ENCODE data around the gene BLVRB. TPM values are rescaled to one million over a fixed set of nuclear protein-coding genes. Genes with fewer than 3 reads are reported as not detected.

Gene BLVRB
- total and polyA plus RNA-seq, 2 experiments from 2014 or later, result 43.7 to 53.7 TPM

- Histone ChIP-seq H2AFZ (no peak overlapping the region), H3F3A (replicated peaks; ENCODE audit: low read depth) (no peaks in the 10 kb centered on the region), H3K4me3 (no peak overlapping the region), H3K36me3 (ENCODE audit: insufficient read depth) (no peaks in the 10 kb centered on the region), H3K27me3 (ENCODE audit: insufficient read depth) (0 out of 2 replicates have a peak, but pooled peaks cover 2% of the 10 kb centered on the region), H3K79me2 (replicated peaks; ENCODE audit: insufficient read depth) (no peaks in the 10 kb centered on the region), H4K20me1 (replicated peaks; ENCODE audit: insufficient read depth) (no peaks in the 10 kb centered on the region), H3K27ac (ENCODE audit: low read depth) (no peak overlapping the region), H3K9me2 (ENCODE audit: insufficient read depth) (0 out of 2 replicates have a peak, but pooled peaks cover 11% of the 10 kb centered on the region), H3K4me1 (ENCODE audit: insufficient read depth) (no peaks in the 10 kb centered on the region; the same call in 1 of the 2 replicates), H3K4me2 (no peak overlapping the region)
- no peak for TF ChIP-seq EZH2phosphoT487 (IDR thresholded peaks at IDR 0.05; ENCODE audit: unreplicated experiment)
- no peak for TF ChIP-seq ZNF114 (CRISPR knock-in tag; IDR thresholded peaks at IDR 0.05)
- no peak for TF ChIP-seq JUNB (IDR thresholded peaks at IDR 0.05; ENCODE audit: unreplicated experiment)
- TF ChIP-seq NANOG (IDR thresholded peaks at IDR 0.05; ENCODE audit: borderline replicate concordance), result no peak
- TF ChIP-seq CTCF (conservative IDR thresholded peaks at IDR 0.05; ENCODE audit: low read depth in 2 of 2), result no peak
- TF ChIP-seq ZNF331 (CRISPR knock-in tag; IDR thresholded peaks at IDR 0.05; ENCODE audit: low read depth), result no peak
- no peak for TF ChIP-seq CREB1 (CRISPR knock-in tag; IDR thresholded peaks at IDR 0.05; ENCODE audit: low read depth)
- no peak for TF ChIP-seq ZNF462 (CRISPR knock-in tag; IDR thresholded peaks at IDR 0.05)
- no peak for TF ChIP-seq ETS1 (IDR thresholded peaks at IDR 0.05)
- TF ChIP-seq POLR2AphosphoS5 (IDR thresholded peaks at IDR 0.05; ENCODE audit: low read depth), result no peak
- no peak for TF ChIP-seq REST (IDR thresholded peaks at IDR 0.05; ENCODE audit: unreplicated experiment)
- no peak for TF ChIP-seq STAT1 (IDR thresholded peaks at IDR 0.05; ENCODE audit: unreplicated experiment)
- TF ChIP-seq EZH2 (IDR thresholded peaks at IDR 0.05; ENCODE audit: low read depth, unreplicated experiment), result no peak
- Mint-ChIP-seq H3K4me1 (peaks cover 8% of the 10 kb centered on the region), H3K4me3 (no peak overlapping the region), H3K27me3 (ENCODE audit: insufficient read depth, low read depth, poor library complexity) (peaks cover 19% of the 10 kb centered on the region), H3K9me3 (peaks cover 14% of the 10 kb centered on the region), H3K27ac (no peak overlapping the region), H3K36me3 (ENCODE audit: low read depth) (no peaks in the 10 kb centered on the region)
- DNase-seq (ENCODE audit: low spot score), result no peak
- no peak for ATAC-seq
Observed at GRCh38 chr19:40492274-40492673, 26.7 kb upstream of the BLVRB start.
